Body of pancreas (tissue), 4 donors: ENCODE data around the gene SPTBN1. TPM values are rescaled to one million over a fixed set of nuclear protein-coding genes. Genes with fewer than 3 reads are reported as not detected.

ENCODE experiments used
- ATAC-seq: fragments of 150-250 bp; one replicate; pipeline ENCODE4 v1.9.1; 2016
- DNase-seq, 4 donors: peaks; one replicate each; pipeline ENCODE4 v3.0.0-alpha.2; 2019
- H3K27ac ChIP-seq, 4 donors: fragments of 200-600 bp; sonication (generic); 1 replicate in 3 of 4; 2 replicates in 1 of 4; pipeline versions ENCODE4 v1.5.1 to v1.6.1; 2016 to 2019; ENCODE audit warnings: mild to moderate bottlenecking in 1 of 4, mixed read lengths in 1 of 4, moderate library complexity in 1 of 4
- H3K27me3 ChIP-seq, 2 donors: fragments of 200-600 bp; sonication (generic); one replicate each; pipeline ENCODE4 v1.6.0; 2016; ENCODE audit warnings: mild to moderate bottlenecking in 1 of 2
- H3K36me3 ChIP-seq, 2 donors: fragments of 200-600 bp; sonication (generic); replicated peaks in 1 of 2; 2 replicates each; pipeline ENCODE4 v1.5.1; 2016; ENCODE audit warnings: low read depth in 2 of 2; ENCODE audit not compliant: insufficient read depth in 1 of 2
- H3K4me1 ChIP-seq: fragments of 200-600 bp; sonication (generic); one replicate; pipeline ENCODE4 v1.6.0; 2016
- H3K4me3 ChIP-seq, 2 donors: fragments of 200-600 bp; sonication (generic); 1 replicate in 1 of 2; 2 replicates in 1 of 2; pipeline ENCODE4 v1.5.1; 2016 to 2019
- H3K9me3 ChIP-seq, 3 donors: fragments of 200-600 bp; sonication (generic); 1 replicate in 2 of 3; 2 replicates in 1 of 3; pipeline ENCODE4 v1.5.1; 2016
- POLR2A ChIP-seq, 3 donors: fragments of 450-650 bp; IDR thresholded peaks; one replicate each; pipeline ENCODE4 v1.6.1; 2016; ENCODE audit warnings: antibody characterized with exemption in 3 of 3, mild to moderate bottlenecking in 2 of 3
- WGBS, 2 donors: methylation state at CpG; one replicate each; pipeline ENCODE4 v1.1.5; 2017; 5-methylcytosine and 5-hydroxymethylcytosine counted together
- intact Hi-C: fragments of 100-400 bp; cut with DNase I; formaldehyde crosslinking; loops from one replicate; pipeline ENCODE4 v1.15.1; 2023
- total RNA-seq, 2 donors: library from RNA; depleted of rRNA; stranded (reverse); fragments of >200 nt; gene quantifications; one replicate each; pipeline ENCODE4 v1.1.0, GENCODE V29; 2016
- TF ChIP-seq, protein P1 (sequence below), 7 experiments: fragments of 450-650 bp in 4 of 7; fragments of 200-600 bp in 3 of 7; sonication (generic) in 3 of 7; IDR thresholded peaks; one replicate each; pipeline ENCODE4 v1.5.1; 2016 to 2019; ENCODE audit warnings: antibody characterized with exemption in 7 of 7

SPTBN1 gene
- total RNA-seq, 2 donors from 2014 or later, result 186 to 195 TPM

DNA sequence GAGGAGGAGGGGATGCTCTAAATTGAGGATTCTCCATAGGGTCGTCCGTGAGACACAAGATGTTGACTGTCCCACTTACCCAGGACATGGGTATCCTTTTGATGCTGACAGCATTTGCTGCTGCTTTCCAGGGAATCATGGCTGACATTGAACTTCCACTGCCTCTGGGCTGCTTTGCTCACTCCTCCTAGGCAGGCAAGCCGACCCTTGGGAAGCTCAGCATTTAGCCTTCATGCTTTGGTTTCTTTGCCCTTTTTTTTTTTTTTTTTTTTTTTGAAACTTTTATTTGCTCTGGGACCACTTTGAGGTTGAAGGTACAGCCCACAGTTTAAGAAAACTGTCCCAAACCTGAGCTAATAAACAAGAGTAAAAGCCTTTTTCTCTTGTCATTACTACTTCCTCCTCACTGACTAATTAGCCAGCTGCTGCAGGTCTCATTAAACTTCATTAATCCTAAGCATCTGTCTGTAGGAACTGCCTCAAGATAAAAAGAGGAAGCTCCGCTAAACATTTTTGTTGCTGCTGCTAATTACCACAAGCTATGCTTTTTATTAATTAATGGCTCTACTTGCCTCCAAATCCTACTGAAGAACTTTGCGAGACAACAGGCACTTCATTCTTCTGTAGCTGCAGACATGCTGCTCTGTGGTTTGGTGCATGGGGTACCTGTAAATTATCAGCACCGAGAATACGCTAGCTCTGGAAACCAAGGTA is 125.4 kb downstream of the SPTBN1 start:
- no peaks in the 10 kb centered on the region for H3K27me3 ChIP-seq
- H3K36me3 ChIP-seq, result no peaks in the 10 kb centered on the region
- H3K4me3 ChIP-seq, result no peak overlapping the region
- DNase-seq (no peak), ATAC-seq (no peak)
- no peak for TF ChIP-seq POLR2A (IDR thresholded peaks at IDR 0.05)
- TF ChIP-seq, protein P1, sequence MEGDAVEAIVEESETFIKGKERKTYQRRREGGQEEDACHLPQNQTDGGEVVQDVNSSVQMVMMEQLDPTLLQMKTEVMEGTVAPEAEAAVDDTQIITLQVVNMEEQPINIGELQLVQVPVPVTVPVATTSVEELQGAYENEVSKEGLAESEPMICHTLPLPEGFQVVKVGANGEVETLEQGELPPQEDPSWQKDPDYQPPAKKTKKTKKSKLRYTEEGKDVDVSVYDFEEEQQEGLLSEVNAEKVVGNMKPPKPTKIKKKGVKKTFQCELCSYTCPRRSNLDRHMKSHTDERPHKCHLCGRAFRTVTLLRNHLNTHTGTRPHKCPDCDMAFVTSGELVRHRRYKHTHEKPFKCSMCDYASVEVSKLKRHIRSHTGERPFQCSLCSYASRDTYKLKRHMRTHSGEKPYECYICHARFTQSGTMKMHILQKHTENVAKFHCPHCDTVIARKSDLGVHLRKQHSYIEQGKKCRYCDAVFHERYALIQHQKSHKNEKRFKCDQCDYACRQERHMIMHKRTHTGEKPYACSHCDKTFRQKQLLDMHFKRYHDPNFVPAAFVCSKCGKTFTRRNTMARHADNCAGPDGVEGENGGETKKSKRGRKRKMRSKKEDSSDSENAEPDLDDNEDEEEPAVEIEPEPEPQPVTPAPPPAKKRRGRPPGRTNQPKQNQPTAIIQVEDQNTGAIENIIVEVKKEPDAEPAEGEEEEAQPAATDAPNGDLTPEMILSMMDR (IDR thresholded peaks at IDR 0.05), result no peak
- peak overlapping the region in 2 of 4 donors; percentile 29 to 31 for H3K27ac ChIP-seq
- 55 to 79% methylated on average over 7 of the region's 7 CpGs for WGBS, 2 donors
- no peaks in the 10 kb centered on the region for H3K9me3 ChIP-seq
- peaks cover 85% of the 10 kb centered on the region for H3K4me1 ChIP-seq
- intact Hi-C loops, result no loop called here

DNA sequence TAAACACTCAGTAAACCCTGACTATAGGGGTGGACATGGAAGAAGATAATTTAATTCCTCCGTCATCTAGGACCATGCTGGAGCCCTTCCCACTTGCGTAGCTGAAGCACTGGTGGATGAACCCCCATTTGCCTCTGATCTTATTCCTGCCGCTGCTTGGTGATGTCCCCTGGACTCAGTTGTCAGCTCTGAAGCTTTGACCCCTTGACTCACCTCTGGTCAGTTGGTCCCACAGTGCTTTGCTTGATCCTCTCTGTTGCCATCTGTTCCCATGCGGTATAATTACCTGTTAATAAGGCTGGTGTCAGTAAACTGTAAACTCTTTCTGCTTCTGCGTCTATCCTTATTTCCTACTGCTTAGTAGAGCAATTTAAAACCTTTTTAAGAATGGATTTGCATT is 126.9 kb downstream of the SPTBN1 start:
- DNase-seq (no peak), ATAC-seq (no peak)
- Histone ChIP-seq H3K27me3 (no peaks in the 10 kb centered on the region), H3K4me1 (peaks cover 85% of the 10 kb centered on the region), H3K9me3 (no peaks in the 10 kb centered on the region), H3K27ac (no peak overlapping the region), H3K4me3 (no peak overlapping the region), H3K36me3 (no peaks in the 10 kb centered on the region)
- intact Hi-C loops, result no loop called here
- WGBS, 2 donors, result 93 to 95% methylated on average over 5 of the region's 5 CpGs
- TF ChIP-seq, protein P1 (IDR thresholded peaks at IDR 0.05), result no peak
- TF ChIP-seq POLR2A (IDR thresholded peaks at IDR 0.05), result no peak

DNA sequence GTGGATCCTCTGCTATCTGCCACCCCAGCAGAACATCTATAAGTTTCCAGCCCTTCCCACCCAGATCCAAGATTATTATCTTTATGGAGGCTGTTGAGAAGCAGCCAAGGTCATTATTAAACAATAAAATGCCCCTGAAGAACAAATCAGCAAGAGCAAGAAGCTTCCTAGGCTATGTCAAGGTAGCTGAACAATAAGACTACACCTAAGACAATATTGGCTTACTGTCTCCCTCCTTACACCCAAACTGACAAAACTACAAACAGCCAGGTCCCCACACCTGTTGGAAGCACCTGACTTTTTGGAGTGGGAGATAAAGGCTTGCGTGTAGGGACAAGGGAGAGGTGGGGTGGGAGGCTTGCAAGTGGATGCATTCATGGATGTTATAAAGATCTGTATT is 128.5 kb downstream of the SPTBN1 start:
- H3K36me3 ChIP-seq, result no peaks in the 10 kb centered on the region
- TF ChIP-seq, protein P1 (IDR thresholded peaks at IDR 0.05), result no peak
- no peak for TF ChIP-seq POLR2A (IDR thresholded peaks at IDR 0.05)
- ATAC-seq (no peak), DNase-seq (no peak)
- intact Hi-C loops, result no loop called here
- no peaks in the 10 kb centered on the region for H3K27me3 ChIP-seq
- peaks cover 84% of the 10 kb centered on the region for H3K4me1 ChIP-seq
- H3K27ac ChIP-seq, result no peak overlapping the region
- no peaks in the 10 kb centered on the region for H3K9me3 ChIP-seq
- WGBS, 2 donors, result 54 to 65% methylated on average over 1 of the region's 1 CpG
- H3K4me3 ChIP-seq, result no peak overlapping the region

DNA sequence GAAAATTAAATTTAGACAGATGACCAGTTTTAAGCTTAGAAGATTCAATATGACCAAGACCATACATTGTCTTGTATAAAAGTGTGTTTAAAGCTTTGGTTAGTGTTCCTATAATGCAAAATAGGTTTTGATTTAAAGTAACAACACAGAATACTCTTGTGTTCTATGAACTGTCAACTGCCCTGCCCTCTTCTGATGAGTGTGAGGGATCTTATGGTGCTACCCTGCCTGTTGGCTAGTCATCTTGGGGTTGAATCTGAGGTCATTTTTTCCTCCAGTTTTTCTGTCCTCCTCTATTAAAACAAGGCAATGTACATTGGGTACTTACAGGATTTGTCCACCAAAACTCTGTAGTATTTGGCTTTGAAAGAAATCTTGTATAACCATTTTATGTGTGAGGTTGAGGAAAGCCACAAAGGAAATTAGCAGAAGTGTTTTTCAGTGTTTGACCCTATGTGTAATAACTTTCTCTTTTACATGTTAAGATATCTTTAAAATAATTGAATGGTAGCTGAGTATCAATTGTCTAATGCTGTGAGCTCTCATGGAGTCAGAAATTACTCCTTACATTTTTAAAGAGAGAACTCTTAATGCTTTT is 129.1 kb downstream of the SPTBN1 start:
- no peaks in the 10 kb centered on the region for H3K36me3 ChIP-seq
- intact Hi-C loops, result no loop called here
- no peak overlapping the region for H3K4me3 ChIP-seq
- H3K27ac ChIP-seq, result no peak overlapping the region
- TF ChIP-seq, protein P1 (IDR thresholded peaks at IDR 0.05), result no peak
- TF ChIP-seq POLR2A (IDR thresholded peaks at IDR 0.05), result no peak
- no peak for DNase-seq
- H3K9me3 ChIP-seq, result no peaks in the 10 kb centered on the region
- peaks cover 84% of the 10 kb centered on the region for H3K4me1 ChIP-seq
- no peaks in the 10 kb centered on the region for H3K27me3 ChIP-seq
- ATAC-seq, result no peak

DNA sequence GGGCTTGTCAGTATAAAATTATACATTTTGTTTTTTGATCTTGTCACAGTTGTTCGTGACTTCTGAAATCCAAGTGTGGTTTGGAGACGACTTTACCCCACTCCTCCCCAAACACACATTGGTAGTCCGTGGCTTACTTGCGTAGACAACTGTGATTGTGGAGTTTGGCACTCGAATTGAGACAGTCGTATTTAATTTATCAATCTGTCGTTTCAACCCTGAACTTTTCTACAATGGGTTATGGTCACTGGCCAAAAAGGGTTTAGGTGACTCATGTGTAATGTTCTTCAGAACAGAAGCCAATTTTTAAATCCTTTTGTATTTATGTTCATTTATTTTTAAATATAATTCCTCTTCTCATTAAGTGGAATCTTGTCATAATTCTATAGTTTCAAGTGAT is 129.9 kb downstream of the SPTBN1 start:
- H3K27ac ChIP-seq, result peak overlapping the region in 1 of 4 donors; percentile 51
- WGBS, 2 donors, result 16 to 22% methylated on average over 7 of the region's 7 CpGs
- ATAC-seq (no peak), DNase-seq (no peak)
- TF ChIP-seq POLR2A (IDR thresholded peaks at IDR 0.05), result no peak
- TF ChIP-seq, protein P1 (IDR thresholded peaks at IDR 0.05), result no peak
- H3K36me3 ChIP-seq, result no peaks in the 10 kb centered on the region
- H3K4me1 ChIP-seq, result peaks cover 90% of the 10 kb centered on the region
- H3K27me3 ChIP-seq, result no peaks in the 10 kb centered on the region
- H3K9me3 ChIP-seq, result no peaks in the 10 kb centered on the region
- intact Hi-C loops, result no loop called here
- no peak overlapping the region for H3K4me3 ChIP-seq
